HG02571 (cell line): ENCODE measurements around the gene ZNF618.
"Not testable (repeated sequence)": the region's sequence is repeated elsewhere in the genome, so short reads cannot be mapped to it uniquely, and the experiment has no call there.

Experiments used
- ATAC-seq: cut with Tn5 transposase; IDR thresholded peaks from one replicate; pipeline ENCODE4 v1.9.1; 2021; ENCODE audit warnings: mild to moderate bottlenecking, moderate library complexity; ENCODE audit not compliant: unreplicated experiment

ZNF618 gene

GRCh38 chr9:114034196-114034595, 158.1 kb downstream of the ZNF618 start:
- no peak for ATAC-seq

GRCh38 chr9:114034661-114035062, 158.6 kb downstream of the ZNF618 start:
- ATAC-seq, result no peak

GRCh38 chr9:114035221-114035844, 159.2 kb downstream of the ZNF618 start:
- ATAC-seq, result no peak

GRCh38 chr9:114035845-114036801, 160.0 kb downstream of the ZNF618 start:
- ATAC-seq, result no peak

GRCh38 chr9:114037249-114037648, 161.1 kb downstream of the ZNF618 start:
- ATAC-seq, result no peak

GRCh38 chr9:114037961-114038723, 162.0 kb downstream of the ZNF618 start:
- ATAC-seq, result no peak

GRCh38 chr9:114038724-114039313, 162.7 kb downstream of the ZNF618 start:
- no peak for ATAC-seq

- no peak for ATAC-seq
These were observed 163.4 kb downstream of the ZNF618 start for GRCh38 chr9:114039484-114039883.

GRCh38 chr9:114043660-114044059, 167.6 kb downstream of the ZNF618 start:
- ATAC-seq, result not testable (repeated sequence)

- ATAC-seq, result no peak
These were observed 170.2 kb downstream of the ZNF618 start for GRCh38 chr9:114046237-114046755.

GRCh38 chr9:114046875-114047274, 170.8 kb downstream of the ZNF618 start:
- ATAC-seq, result no peak

- ATAC-seq, result no peak
These were observed 171.6 kb downstream of the ZNF618 start for GRCh38 chr9:114047717-114048116.

- ATAC-seq, result no peak
These were observed 172.7 kb downstream of the ZNF618 start for GRCh38 chr9:114048533-114049415.

GRCh38 chr9:114049441-114050225, 173.5 kb downstream of the ZNF618 start:
- no peak for ATAC-seq

GRCh38 chr9:114050226-114050568, 174.1 kb downstream of the ZNF618 start:
- ATAC-seq, result no peak

GRCh38 chr9:114050646-114051045, 174.5 kb downstream of the ZNF618 start:
- no peak for ATAC-seq

GRCh38 chr9:114051281-114051680, 175.2 kb downstream of the ZNF618 start:
- ATAC-seq, result no peak

GRCh38 chr9:114051706-114052105, 175.6 kb downstream of the ZNF618 start:
- no peak for ATAC-seq
